Measurements from ENCODE around the gene FRMD5.

DNA sequence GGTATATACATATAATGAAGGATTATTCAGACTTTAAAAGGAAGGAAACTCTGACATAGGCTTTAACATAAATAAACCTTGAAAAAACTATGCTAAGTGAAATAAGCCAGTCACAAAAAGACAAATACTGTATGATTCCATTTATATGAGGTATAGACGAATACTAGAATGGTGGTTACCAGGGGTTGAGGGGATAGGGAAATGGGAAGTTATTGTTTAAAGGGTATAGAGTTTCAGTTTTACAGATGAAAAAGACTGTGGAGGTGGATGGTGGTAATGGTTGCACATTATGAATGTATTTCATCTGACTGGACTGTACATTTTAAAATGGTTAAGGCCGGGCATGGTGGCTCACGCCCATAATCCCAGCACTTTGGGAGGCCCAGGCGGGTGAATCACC lies 41.7 kb downstream of the FRMD5 start:
- TF ChIP-seq, protein P1, sequence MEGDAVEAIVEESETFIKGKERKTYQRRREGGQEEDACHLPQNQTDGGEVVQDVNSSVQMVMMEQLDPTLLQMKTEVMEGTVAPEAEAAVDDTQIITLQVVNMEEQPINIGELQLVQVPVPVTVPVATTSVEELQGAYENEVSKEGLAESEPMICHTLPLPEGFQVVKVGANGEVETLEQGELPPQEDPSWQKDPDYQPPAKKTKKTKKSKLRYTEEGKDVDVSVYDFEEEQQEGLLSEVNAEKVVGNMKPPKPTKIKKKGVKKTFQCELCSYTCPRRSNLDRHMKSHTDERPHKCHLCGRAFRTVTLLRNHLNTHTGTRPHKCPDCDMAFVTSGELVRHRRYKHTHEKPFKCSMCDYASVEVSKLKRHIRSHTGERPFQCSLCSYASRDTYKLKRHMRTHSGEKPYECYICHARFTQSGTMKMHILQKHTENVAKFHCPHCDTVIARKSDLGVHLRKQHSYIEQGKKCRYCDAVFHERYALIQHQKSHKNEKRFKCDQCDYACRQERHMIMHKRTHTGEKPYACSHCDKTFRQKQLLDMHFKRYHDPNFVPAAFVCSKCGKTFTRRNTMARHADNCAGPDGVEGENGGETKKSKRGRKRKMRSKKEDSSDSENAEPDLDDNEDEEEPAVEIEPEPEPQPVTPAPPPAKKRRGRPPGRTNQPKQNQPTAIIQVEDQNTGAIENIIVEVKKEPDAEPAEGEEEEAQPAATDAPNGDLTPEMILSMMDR (IDR thresholded peaks at IDR 0.05) = no peak
- TF ChIP-seq POLR2A (IDR thresholded peaks at IDR 0.05) (no peak), EP300 (IDR thresholded peaks at IDR 0.05) (no peak)
